ENCODE data around the gene SMIM28. TPM values are rescaled to one million over a fixed set of nuclear protein-coding genes. Genes with fewer than 3 reads are reported as not detected.

SMIM28 gene
- total RNA-seq = not detected

DNA sequence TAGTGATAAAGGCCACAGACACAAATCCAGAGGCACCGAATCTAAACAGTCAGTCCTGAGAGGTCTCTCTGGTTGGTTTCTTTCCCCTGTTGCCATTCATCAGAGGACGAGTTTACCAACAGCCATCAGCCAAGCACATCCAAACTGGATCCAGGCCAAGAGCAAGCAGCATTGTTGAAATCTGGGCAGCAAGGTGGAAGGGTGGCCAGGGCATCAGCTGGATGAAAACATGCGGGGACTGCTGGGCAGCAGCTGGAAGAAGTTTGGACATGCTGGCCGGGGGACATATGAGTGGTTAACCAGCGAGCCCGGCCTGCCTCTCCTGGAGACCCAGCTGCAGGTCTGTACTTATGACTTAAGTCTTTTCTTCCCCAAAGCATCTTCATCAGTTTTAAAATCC is at the start of gene SMIM28:
Gene SMIM28 (plus strand): TSS at position 62 of the 400 bp plus-strand sequence. CDS start 168 bp downstream, at position 230.
- no peak within 1 kb of the TSS for H3K27ac ChIP-seq
- no peaks in the 10 kb centered on the region for H3K4me1 ChIP-seq
- no peaks in the 10 kb centered on the region for H3K36me3 ChIP-seq
- H3K9me3 ChIP-seq = no peaks in the 10 kb centered on the region
- H3K27me3 ChIP-seq = no peaks in the 10 kb centered on the region
- DNase-seq (ENCODE audit: low spot score in 2 of 2) = no peak
- no peak for TF ChIP-seq POLR2AphosphoS5 (IDR thresholded peaks at IDR 0.05)
- no peak for TF ChIP-seq EP300 (IDR thresholded peaks at IDR 0.05)
- TF ChIP-seq, protein P1, sequence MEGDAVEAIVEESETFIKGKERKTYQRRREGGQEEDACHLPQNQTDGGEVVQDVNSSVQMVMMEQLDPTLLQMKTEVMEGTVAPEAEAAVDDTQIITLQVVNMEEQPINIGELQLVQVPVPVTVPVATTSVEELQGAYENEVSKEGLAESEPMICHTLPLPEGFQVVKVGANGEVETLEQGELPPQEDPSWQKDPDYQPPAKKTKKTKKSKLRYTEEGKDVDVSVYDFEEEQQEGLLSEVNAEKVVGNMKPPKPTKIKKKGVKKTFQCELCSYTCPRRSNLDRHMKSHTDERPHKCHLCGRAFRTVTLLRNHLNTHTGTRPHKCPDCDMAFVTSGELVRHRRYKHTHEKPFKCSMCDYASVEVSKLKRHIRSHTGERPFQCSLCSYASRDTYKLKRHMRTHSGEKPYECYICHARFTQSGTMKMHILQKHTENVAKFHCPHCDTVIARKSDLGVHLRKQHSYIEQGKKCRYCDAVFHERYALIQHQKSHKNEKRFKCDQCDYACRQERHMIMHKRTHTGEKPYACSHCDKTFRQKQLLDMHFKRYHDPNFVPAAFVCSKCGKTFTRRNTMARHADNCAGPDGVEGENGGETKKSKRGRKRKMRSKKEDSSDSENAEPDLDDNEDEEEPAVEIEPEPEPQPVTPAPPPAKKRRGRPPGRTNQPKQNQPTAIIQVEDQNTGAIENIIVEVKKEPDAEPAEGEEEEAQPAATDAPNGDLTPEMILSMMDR (IDR thresholded peaks at IDR 0.05) = no peak
- no peak for TF ChIP-seq POLR2A (IDR thresholded peaks at IDR 0.05)
- WGBS = 83% methylated on average over 6 of the region's 6 CpGs
- H3K4me3 ChIP-seq = no peak within 1 kb of the TSS

DNA sequence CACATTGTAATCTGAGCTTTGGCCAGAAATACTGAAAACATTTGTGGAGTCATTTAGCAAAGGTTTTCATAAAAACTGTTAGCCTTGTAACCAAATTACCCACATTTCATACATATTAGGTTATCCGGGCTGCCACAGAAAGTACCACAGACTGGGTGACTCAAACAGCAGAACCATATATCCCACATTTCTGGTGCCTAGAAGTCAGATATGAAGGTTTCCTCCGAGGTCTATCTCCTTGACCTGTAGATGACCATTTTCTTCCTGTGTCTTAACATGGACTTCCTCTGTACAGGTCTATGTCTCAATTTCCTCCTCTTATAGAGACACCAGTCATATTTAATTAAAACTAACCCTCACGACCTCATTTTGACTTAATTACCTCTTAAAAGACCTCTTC is 49.5 kb upstream of the SMIM28 start:
- DNase-seq (ENCODE audit: low spot score in 2 of 2) = no peak
- Histone ChIP-seq H3K4me1 (no peaks in the 10 kb centered on the region), H3K27me3 (no peaks in the 10 kb centered on the region), H3K36me3 (no peaks in the 10 kb centered on the region), H3K27ac (no peak overlapping the region), H3K4me3 (no peak overlapping the region), H3K9me3 (no peaks in the 10 kb centered on the region)
- TF ChIP-seq POLR2A (IDR thresholded peaks at IDR 0.05) (no peak), POLR2AphosphoS5 (IDR thresholded peaks at IDR 0.05) (no peak), EP300 (IDR thresholded peaks at IDR 0.05) (no peak)
- WGBS = 58% methylated on average over 3 of the region's 3 CpGs

DNA sequence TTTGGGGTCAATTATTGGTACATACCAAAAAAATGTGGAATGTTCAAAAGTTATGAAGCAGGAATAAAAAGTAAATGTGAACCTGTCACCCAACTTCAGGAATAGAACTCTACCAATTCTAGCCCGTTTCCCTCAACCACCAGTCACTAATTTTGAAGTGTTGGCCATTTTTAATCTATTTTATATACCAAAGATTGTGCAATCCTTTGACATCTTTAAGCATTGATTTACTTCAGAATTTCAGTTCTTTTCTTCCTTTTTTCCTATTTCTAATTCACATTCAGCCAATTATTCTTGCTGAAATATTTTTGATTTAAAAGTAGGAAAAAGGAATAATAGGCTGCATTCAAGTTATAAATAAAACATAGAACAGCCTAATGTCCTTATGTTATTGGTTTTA is 46.9 kb upstream of the SMIM28 start:
- no peak overlapping the region for H3K4me3 ChIP-seq
- TF ChIP-seq EP300 (IDR thresholded peaks at IDR 0.05) (no peak), POLR2A (IDR thresholded peaks at IDR 0.05) (no peak), POLR2AphosphoS5 (IDR thresholded peaks at IDR 0.05) (no peak)
- TF ChIP-seq, protein P1 (IDR thresholded peaks at IDR 0.05) = no peak
- no peak overlapping the region for H3K27ac ChIP-seq
- no peaks in the 10 kb centered on the region for H3K27me3 ChIP-seq
- DNase-seq (ENCODE audit: low spot score in 2 of 2) = no peak
- H3K4me1 ChIP-seq = no peaks in the 10 kb centered on the region
- WGBS = 93% methylated on average over 1 of the region's 1 CpG
- no peaks in the 10 kb centered on the region for H3K9me3 ChIP-seq
- no peaks in the 10 kb centered on the region for H3K36me3 ChIP-seq

DNA sequence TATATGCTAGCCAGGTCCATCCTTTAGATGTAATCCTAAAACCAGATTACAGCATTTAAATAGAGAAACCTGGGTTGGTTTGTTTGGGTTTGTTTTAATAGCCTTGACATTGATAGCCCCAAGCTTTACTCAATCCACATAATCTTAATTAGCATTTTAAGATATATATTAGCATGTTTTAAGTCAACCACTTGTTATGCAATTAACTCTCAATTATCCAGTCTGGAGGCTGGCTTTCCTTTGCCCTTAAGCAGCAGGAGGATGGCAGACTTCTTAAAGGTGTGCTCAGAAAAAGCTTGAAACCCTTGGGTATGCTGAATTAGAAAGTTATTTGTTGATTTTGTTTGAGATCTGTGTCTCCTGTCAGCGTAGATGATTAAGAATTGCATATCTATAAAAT is 46.3 kb upstream of the SMIM28 start:
- H3K4me3 ChIP-seq = no peak overlapping the region
- TF ChIP-seq, protein P1 (IDR thresholded peaks at IDR 0.05) = no peak
- TF ChIP-seq POLR2A (IDR thresholded peaks at IDR 0.05) (no peak), EP300 (IDR thresholded peaks at IDR 0.05) (no peak), POLR2AphosphoS5 (IDR thresholded peaks at IDR 0.05) (no peak)
- no peak for DNase-seq (ENCODE audit: low spot score in 2 of 2)
- H3K4me1 ChIP-seq = no peaks in the 10 kb centered on the region
- no peaks in the 10 kb centered on the region for H3K27me3 ChIP-seq
- no peaks in the 10 kb centered on the region for H3K9me3 ChIP-seq
- H3K36me3 ChIP-seq = no peaks in the 10 kb centered on the region
- WGBS = 71% methylated on average over 1 of the region's 1 CpG
- H3K27ac ChIP-seq = no peak overlapping the region

DNA sequence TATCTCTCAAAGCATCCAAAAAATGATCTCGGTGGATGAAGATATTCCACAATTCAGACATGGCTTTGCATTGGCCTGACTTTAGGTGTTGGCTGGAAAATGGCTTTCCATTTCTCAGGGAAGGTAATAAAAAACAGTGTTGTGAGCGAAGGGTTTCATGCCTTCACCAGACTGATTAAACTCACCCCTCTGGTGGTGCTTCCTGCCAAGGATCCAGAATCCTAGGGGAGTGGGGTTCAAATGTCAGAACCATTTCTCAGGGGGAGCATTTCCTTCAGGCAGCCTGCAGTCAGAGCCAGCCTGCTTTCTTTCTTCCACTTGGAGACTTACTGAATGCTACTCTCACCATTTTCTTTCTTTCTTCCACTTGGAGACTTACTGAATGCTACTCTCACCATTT is 45.7 kb upstream of the SMIM28 start:
- Histone ChIP-seq H3K9me3 (no peaks in the 10 kb centered on the region), H3K4me1 (no peaks in the 10 kb centered on the region), H3K27me3 (no peaks in the 10 kb centered on the region), H3K36me3 (no peaks in the 10 kb centered on the region), H3K27ac (no peak overlapping the region), H3K4me3 (no peak overlapping the region)
- TF ChIP-seq POLR2AphosphoS5 (IDR thresholded peaks at IDR 0.05) = no peak
- TF ChIP-seq, protein P1 (IDR thresholded peaks at IDR 0.05) = no peak
- TF ChIP-seq EP300 (IDR thresholded peaks at IDR 0.05) = no peak
- TF ChIP-seq POLR2A (IDR thresholded peaks at IDR 0.05) = no peak
- DNase-seq (ENCODE audit: low spot score in 2 of 2) = no peak
- WGBS = 61% methylated on average over 2 of the region's 2 CpGs

DNA sequence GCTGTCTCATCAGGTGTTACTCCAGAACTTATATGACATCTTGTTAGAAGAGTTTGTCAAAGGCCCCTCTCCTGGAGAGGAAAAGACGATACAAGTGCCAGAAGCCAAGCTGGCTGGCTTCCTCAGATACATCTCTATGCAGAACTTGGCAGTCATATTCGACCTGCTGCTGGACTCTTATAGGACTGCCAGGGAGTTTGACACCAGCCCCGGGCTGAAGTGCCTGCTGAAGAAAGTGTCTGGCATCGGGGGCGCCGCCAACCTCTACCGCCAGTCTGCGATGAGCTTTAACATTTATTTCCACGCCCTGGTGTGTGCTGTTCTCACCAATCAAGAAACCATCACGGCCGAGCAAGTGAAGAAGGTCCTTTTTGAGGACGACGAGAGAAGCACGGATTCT is 43.7 kb upstream of the SMIM28 start:
- Histone ChIP-seq H3K4me3 (no peak overlapping the region), H3K27me3 (no peaks in the 10 kb centered on the region), H3K4me1 (no peaks in the 10 kb centered on the region), H3K36me3 (no peaks in the 10 kb centered on the region), H3K9me3 (no peaks in the 10 kb centered on the region), H3K27ac (no peak overlapping the region)
- no peak for DNase-seq (ENCODE audit: low spot score in 2 of 2)
- TF ChIP-seq POLR2AphosphoS5 (IDR thresholded peaks at IDR 0.05) (no peak), EP300 (IDR thresholded peaks at IDR 0.05) (no peak), POLR2A (IDR thresholded peaks at IDR 0.05) (no peak)
- TF ChIP-seq, protein P1 (IDR thresholded peaks at IDR 0.05) = no peak
- 91% methylated on average over 14 of the region's 14 CpGs for WGBS
